MM.1S (cell line): Measurements from ENCODE around the gene MYO1E.
"Not testable (repeated sequence)": the region's sequence is repeated elsewhere in the genome, so short reads cannot be mapped to it uniquely, and the experiment has no call there.

Source experiments
- EZH2 ChIP-seq: fragments of 300-600 bp; sonication (generic); optimal IDR thresholded peaks from 2 replicates; pipeline ENCODE3; 2017; ENCODE audit warnings: low read depth, mild to moderate bottlenecking, antibody characterized with exemption, low read length, mixed read lengths
- EZH2phosphoT487 ChIP-seq: fragments of 300-600 bp; sonication (generic); IDR thresholded peaks from 2 replicates; pipeline ENCODE4 v1.6.1; 2018; ENCODE audit warnings: antibody characterized with exemption, low read length
- TF ChIP-seq, protein P1 (sequence below): fragments of 300-600 bp; sonication (generic); IDR thresholded peaks from 2 replicates; pipeline ENCODE4 v1.5.1; 2016; ENCODE audit warnings: antibody characterized with exemption, low read length, mixed read lengths

DNA sequence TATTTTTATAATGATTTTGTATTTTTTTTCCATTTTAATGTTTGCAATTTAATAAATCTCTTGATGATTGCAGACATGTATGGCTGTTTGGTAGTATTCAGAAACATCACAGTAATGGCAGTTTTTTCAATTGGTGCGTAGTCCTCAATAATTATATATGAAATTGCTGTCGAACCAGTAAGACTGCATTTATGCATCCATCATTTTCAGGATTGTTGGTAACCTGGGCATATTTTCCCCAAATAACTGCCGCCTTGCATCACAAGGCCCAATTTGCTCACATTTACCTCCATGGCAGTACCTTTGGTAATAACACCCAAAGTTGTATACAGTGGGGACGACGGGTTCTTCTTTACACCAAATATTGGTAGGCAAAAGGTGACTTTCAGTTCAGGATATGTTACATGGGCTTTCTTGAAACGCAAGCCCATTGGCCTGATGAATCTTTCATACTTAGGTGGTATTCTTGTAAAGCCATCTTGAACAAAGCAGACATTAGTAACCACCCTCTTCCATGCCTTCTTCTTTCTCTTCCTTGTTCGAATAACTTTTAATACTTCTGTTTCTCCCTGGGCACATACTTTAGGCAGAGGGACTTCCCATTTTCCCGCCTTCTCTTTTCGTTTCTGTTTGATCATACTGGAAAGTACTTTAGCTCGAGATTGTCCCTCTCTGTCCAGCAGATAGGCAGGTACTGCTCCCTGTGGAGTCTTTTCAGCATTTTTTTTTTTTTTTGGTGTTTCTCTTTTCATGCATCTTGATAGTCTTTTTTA, 28.6 kb upstream of the MYO1E start:
- TF ChIP-seq EZH2, EZH2phosphoT487: not testable (repeated sequence)
- TF ChIP-seq, protein P1, sequence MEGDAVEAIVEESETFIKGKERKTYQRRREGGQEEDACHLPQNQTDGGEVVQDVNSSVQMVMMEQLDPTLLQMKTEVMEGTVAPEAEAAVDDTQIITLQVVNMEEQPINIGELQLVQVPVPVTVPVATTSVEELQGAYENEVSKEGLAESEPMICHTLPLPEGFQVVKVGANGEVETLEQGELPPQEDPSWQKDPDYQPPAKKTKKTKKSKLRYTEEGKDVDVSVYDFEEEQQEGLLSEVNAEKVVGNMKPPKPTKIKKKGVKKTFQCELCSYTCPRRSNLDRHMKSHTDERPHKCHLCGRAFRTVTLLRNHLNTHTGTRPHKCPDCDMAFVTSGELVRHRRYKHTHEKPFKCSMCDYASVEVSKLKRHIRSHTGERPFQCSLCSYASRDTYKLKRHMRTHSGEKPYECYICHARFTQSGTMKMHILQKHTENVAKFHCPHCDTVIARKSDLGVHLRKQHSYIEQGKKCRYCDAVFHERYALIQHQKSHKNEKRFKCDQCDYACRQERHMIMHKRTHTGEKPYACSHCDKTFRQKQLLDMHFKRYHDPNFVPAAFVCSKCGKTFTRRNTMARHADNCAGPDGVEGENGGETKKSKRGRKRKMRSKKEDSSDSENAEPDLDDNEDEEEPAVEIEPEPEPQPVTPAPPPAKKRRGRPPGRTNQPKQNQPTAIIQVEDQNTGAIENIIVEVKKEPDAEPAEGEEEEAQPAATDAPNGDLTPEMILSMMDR, result not testable (repeated sequence)
